ENCODE data around the gene MSX2.

Gene MSX2

DNA sequence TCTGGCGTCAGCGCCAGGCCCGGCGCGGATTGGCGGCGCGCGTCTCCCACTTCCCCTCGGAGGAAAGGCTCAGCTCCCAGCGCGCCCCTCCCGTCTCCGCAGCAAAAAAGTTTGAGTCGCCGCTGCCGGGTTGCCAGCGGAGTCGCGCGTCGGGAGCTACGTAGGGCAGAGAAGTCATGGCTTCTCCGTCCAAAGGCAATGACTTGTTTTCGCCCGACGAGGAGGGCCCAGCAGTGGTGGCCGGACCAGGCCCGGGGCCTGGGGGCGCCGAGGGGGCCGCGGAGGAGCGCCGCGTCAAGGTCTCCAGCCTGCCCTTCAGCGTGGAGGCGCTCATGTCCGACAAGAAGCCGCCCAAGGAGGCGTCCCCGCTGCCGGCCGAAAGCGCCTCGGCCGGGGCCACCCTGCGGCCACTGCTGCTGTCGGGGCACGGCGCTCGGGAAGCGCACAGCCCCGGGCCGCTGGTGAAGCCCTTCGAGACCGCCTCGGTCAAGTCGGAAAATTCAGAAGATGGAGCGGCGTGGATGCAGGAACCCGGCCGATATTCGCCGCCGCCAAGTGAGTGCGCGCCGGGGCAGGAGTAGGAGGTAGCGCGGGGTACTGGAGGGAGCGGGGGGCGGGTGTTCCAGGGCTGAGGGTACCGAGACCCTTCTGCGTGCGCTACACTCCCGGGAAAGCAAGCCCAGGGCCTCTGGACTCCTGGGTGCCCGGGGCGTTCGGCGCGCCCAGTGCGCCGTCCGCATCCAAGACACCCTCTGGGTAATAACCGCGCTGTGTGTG is at the start of gene MSX2:
Gene MSX2 (plus strand): TSS at position 99 of the 777 bp plus-strand sequence. CDS start 78 bp downstream, at position 177.
- peaks cover 100% of the 10 kb centered on the region for H3K27me3 ChIP-seq
- H3K27ac ChIP-seq = no peak within 1 kb of the TSS
- TF ChIP-seq, protein P1, sequence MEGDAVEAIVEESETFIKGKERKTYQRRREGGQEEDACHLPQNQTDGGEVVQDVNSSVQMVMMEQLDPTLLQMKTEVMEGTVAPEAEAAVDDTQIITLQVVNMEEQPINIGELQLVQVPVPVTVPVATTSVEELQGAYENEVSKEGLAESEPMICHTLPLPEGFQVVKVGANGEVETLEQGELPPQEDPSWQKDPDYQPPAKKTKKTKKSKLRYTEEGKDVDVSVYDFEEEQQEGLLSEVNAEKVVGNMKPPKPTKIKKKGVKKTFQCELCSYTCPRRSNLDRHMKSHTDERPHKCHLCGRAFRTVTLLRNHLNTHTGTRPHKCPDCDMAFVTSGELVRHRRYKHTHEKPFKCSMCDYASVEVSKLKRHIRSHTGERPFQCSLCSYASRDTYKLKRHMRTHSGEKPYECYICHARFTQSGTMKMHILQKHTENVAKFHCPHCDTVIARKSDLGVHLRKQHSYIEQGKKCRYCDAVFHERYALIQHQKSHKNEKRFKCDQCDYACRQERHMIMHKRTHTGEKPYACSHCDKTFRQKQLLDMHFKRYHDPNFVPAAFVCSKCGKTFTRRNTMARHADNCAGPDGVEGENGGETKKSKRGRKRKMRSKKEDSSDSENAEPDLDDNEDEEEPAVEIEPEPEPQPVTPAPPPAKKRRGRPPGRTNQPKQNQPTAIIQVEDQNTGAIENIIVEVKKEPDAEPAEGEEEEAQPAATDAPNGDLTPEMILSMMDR (IDR thresholded peaks at IDR 0.05) = no peak
- H3K4me3 ChIP-seq (ENCODE audit: low read depth in 1 of 2, low read length in 1 of 2) = peak within 1 kb of the TSS in 1 of 2 experiments; percentile 25
- H3K4me1 ChIP-seq (ENCODE audit: control insufficient read depth in 1 of 2, insufficient read depth in 1 of 2, low read depth in 1 of 2, low read length in 1 of 2) = no peaks in the 10 kb centered on the region
- H3K9me3 ChIP-seq = no peaks in the 10 kb centered on the region
- no peaks in the 10 kb centered on the region for H3K36me3 ChIP-seq

DNA sequence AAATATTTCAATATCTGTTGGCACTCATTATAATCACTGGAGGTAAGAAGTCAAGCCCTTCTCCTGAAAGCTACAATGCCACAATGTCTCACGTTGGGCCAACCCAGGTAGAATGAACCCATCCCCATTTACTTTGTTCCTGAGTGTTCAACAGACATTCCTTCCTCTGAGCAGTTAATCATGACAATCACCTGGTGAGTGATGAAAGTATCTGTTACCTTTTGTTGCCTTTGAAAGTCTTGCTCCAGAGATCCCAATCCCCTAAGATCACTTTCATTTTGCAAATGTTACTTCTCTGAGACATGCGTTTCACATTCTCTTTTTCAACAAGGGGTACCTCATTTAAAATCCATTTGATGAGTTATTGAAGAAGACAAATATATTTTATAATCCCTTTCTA is 49.3 kb upstream of the MSX2 start:
- Histone ChIP-seq H3K27ac (no peak overlapping the region), H3K4me1 (ENCODE audit: control insufficient read depth in 1 of 2, insufficient read depth in 1 of 2, low read depth in 1 of 2, low read length in 1 of 2) (no peaks in the 10 kb centered on the region), H3K4me3 (ENCODE audit: low read depth in 1 of 2, low read length in 1 of 2) (no peak overlapping the region), H3K36me3 (no peaks in the 10 kb centered on the region), H3K27me3 (no peaks in the 10 kb centered on the region), H3K9me3 (no peaks in the 10 kb centered on the region)
- TF ChIP-seq, protein P1 (IDR thresholded peaks at IDR 0.05) = no peak

DNA sequence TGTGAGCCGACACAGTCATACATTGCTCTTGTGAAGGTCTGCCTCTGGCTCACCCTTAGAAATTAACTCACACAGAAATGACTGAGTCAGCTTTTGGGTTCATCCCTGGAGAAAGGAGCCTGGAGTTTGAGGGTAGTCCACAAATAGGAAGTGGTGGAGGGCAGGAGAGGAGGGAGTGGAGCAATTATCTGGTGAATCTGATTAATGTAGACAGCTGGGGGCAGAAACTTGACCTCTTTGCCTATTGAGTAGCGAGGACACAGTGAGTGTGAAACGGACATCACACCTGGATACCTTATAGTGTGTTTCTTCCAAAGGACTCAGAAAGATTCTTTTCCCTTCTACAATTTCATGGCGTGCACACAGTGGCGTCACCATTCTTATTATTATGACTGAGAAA is 48.5 kb upstream of the MSX2 start:
- Histone ChIP-seq H3K36me3 (no peaks in the 10 kb centered on the region), H3K27ac (no peak overlapping the region), H3K4me3 (ENCODE audit: low read depth in 1 of 2, low read length in 1 of 2) (no peak overlapping the region), H3K4me1 (ENCODE audit: control insufficient read depth in 1 of 2, insufficient read depth in 1 of 2, low read depth in 1 of 2, low read length in 1 of 2) (no peaks in the 10 kb centered on the region), H3K27me3 (no peaks in the 10 kb centered on the region), H3K9me3 (no peaks in the 10 kb centered on the region)
- TF ChIP-seq, protein P1 (IDR thresholded peaks at IDR 0.05) = no peak

DNA sequence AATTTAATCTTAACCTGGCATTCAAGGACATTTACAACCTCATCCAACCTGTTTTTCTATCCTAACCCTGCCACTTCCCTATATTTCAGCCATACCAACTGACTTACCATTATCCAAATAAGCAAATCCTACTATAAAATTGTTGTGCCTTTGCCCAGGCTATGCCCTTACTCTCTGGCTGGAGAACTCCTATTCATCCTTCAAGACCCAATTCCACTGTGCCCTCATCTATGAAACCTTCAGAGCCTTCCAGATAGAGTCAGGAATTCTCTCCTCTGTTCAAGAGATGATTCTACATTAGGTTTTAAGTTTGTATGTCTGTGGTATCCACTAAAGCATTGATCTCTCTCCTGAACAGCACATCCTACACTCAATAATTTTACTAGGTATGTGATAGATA is 46.3 kb upstream of the MSX2 start:
- no peaks in the 10 kb centered on the region for H3K4me1 ChIP-seq (ENCODE audit: control insufficient read depth in 1 of 2, insufficient read depth in 1 of 2, low read depth in 1 of 2, low read length in 1 of 2)
- H3K9me3 ChIP-seq = no peaks in the 10 kb centered on the region
- TF ChIP-seq, protein P1 (IDR thresholded peaks at IDR 0.05) = no peak
- no peaks in the 10 kb centered on the region for H3K27me3 ChIP-seq
- no peak overlapping the region for H3K4me3 ChIP-seq (ENCODE audit: low read depth in 1 of 2, low read length in 1 of 2)
- no peak overlapping the region for H3K27ac ChIP-seq
- no peaks in the 10 kb centered on the region for H3K36me3 ChIP-seq

GRCh38 chr5:174680901-174681565 is 43.3 kb upstream of the MSX2 start:
- Histone ChIP-seq H3K27ac (no peak overlapping the region), H3K4me1 (ENCODE audit: control insufficient read depth in 1 of 2, insufficient read depth in 1 of 2, low read depth in 1 of 2, low read length in 1 of 2) (no peaks in the 10 kb centered on the region), H3K9me3 (no peaks in the 10 kb centered on the region), H3K4me3 (ENCODE audit: low read depth in 1 of 2, low read length in 1 of 2) (no peak overlapping the region), H3K27me3 (peaks cover 4% of the 10 kb centered on the region), H3K36me3 (no peaks in the 10 kb centered on the region)
- TF ChIP-seq, protein P1 (IDR thresholded peaks at IDR 0.05) = no peak

Measured in neutrophil (primary cell).